Astrocyte (in vitro differentiated cells and primary cell): ENCODE results near the gene RBSN. TPM values are rescaled to one million over a fixed set of nuclear protein-coding genes. Genes with fewer than 3 reads are reported as not detected.
A peak's percentile ranks its signal among the peaks of the same experiment; 100 is the strongest.

Experiments used
- DNase-seq: peaks from one replicate; pipeline ENCODE4 v3.0.0-alpha.2; 2010; ENCODE audit warnings: low read depth
- FAIRE-seq: peaks from 2 replicates; lab custom pipeline; 2011; peaks lifted over from hg19 to GRCh38; lab: Jason Lieb, UNC
- H2AFZ ChIP-seq: 2 replicates; pipeline ENCODE4 v1.6.0; 2012; ENCODE audit warnings: low read depth, low read length, inconsistent platforms
- H3K27ac ChIP-seq: 2 replicates; pipeline ENCODE4 v1.5.1; 2011; ENCODE audit warnings: low read depth, low read length, inconsistent platforms
- H3K27me3 ChIP-seq: 2 replicates; pipeline ENCODE4 v1.6.0; 2011; ENCODE audit warnings: low read length, inconsistent platforms; ENCODE audit not compliant: insufficient read depth
- H3K36me3 ChIP-seq: 2 replicates; pipeline ENCODE4 v1.5.1; 2011; ENCODE audit warnings: low read length, inconsistent platforms; ENCODE audit not compliant: insufficient read depth
- H3K4me1 ChIP-seq: 2 replicates; pipeline ENCODE4 v1.5.1; 2011; ENCODE audit warnings: low read length, inconsistent platforms; ENCODE audit not compliant: insufficient read depth
- H3K4me2 ChIP-seq: 2 replicates; pipeline ENCODE4 v1.6.0; 2012; ENCODE audit warnings: low read length, inconsistent platforms
- H3K4me3 ChIP-seq: 2 replicates; pipeline ENCODE4 v1.5.1; 2011; ENCODE audit warnings: low read depth, mild to moderate bottlenecking, low read length, inconsistent platforms; ENCODE audit not compliant: insufficient read depth
- H3K79me2 ChIP-seq: 2 replicates; pipeline ENCODE4 v1.6.0; 2012; ENCODE audit warnings: mild to moderate bottlenecking, low read length, inconsistent platforms; ENCODE audit not compliant: insufficient read depth
- H3K9ac ChIP-seq: 2 replicates; pipeline ENCODE4 v1.6.0; 2012; ENCODE audit warnings: mild to moderate bottlenecking, low read length, inconsistent platforms
- H3K9me3 ChIP-seq: 2 replicates; pipeline ENCODE4 v1.5.1; 2012; ENCODE audit warnings: low read depth, mild to moderate bottlenecking, low read length, inconsistent platforms; ENCODE audit not compliant: insufficient read depth
- H4K20me1 ChIP-seq: 2 replicates; pipeline ENCODE4 v1.6.0; 2012; ENCODE audit warnings: low read length, inconsistent platforms; ENCODE audit not compliant: insufficient read depth
- H3K27ac Mint-ChIP-seq: one replicate; pipeline ENCODE4 v1.8.0; 2021; ENCODE audit warnings: mild to moderate bottlenecking, mixed read lengths; ENCODE audit not compliant: unreplicated experiment
- H3K27me3 Mint-ChIP-seq: one replicate; pipeline ENCODE4 v1.8.0; 2021; ENCODE audit warnings: low read depth, mixed read lengths; ENCODE audit not compliant: unreplicated experiment
- H3K36me3 Mint-ChIP-seq: one replicate; pipeline ENCODE4 v1.8.0; 2021; ENCODE audit warnings: low read depth, mixed read lengths; ENCODE audit not compliant: unreplicated experiment
- H3K4me1 Mint-ChIP-seq: one replicate; pipeline ENCODE4 v1.8.0; 2021; ENCODE audit warnings: low read depth, mixed read lengths; ENCODE audit not compliant: unreplicated experiment
- H3K4me3 Mint-ChIP-seq: one replicate; pipeline ENCODE4 v1.8.0; 2021; ENCODE audit warnings: mild to moderate bottlenecking, moderate library complexity, mixed read lengths; ENCODE audit not compliant: unreplicated experiment
- H3K9me3 Mint-ChIP-seq: one replicate; pipeline ENCODE4 v1.8.0; 2021; ENCODE audit warnings: mild to moderate bottlenecking, mixed read lengths; ENCODE audit not compliant: unreplicated experiment
- EZH2 ChIP-seq: IDR thresholded peaks from 2 replicates; pipeline ENCODE4 v1.6.1; 2012; ENCODE audit warnings: mild to moderate bottlenecking, low read length, inconsistent platforms; ENCODE audit not compliant: insufficient read depth
- total RNA-seq: library from RNA; stranded (reverse); gene quantifications from 2 replicates; pipeline ENCODE4 v1.2.1, GENCODE V29; 2021
- TF ChIP-seq, protein P1 (sequence below): IDR thresholded peaks from 2 replicates; pipeline ENCODE4 v1.5.1; 2011; ENCODE audit warnings: low read depth, mild to moderate bottlenecking, inconsistent platforms, low read length, moderate library complexity; ENCODE audit not compliant: insufficient read depth

RBSN gene
- total RNA-seq, 1 donor from 2014 or later: 20.3 TPM

DNA sequence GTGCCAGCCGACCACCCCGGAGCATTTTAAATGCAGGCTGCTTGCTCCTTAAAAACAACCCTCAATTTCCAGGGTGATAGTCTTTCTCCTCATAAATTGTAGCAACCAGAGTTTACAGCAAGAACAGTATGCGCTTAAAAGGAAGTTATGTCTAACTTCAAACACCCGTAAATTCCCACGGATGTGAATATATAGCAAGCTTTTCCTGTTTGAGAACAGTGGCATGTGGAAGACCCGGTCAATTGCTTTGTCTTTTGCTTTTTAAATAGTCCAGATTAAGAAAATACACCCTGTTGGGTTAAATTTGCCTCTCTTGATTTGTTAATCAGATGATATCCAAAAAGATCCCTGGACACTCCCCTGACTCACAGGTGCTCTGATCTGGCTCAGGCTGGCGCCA lies 54.6 kb downstream of the RBSN start:
- H3K4me1 Mint-ChIP-seq: peaks cover 8% of the 10 kb centered on the region
- H3K36me3 Mint-ChIP-seq: peaks cover 17% of the 10 kb centered on the region
- H3K27ac Mint-ChIP-seq: peak overlapping the region; percentile 47
- H3K27ac ChIP-seq: no peak overlapping the region
- H3K9me3 Mint-ChIP-seq: no peaks in the 10 kb centered on the region
- H3K4me3 ChIP-seq: no peak overlapping the region
- H3K4me3 Mint-ChIP-seq: no peak overlapping the region
- H3K9me3 ChIP-seq: no peaks in the 10 kb centered on the region
- peaks cover 73% of the 10 kb centered on the region for H3K36me3 ChIP-seq
- peaks cover under 1% of the 10 kb centered on the region for H3K79me2 ChIP-seq
- DNase-seq: no peak
- no peaks in the 10 kb centered on the region for H3K27me3 ChIP-seq
- TF ChIP-seq, protein P1, sequence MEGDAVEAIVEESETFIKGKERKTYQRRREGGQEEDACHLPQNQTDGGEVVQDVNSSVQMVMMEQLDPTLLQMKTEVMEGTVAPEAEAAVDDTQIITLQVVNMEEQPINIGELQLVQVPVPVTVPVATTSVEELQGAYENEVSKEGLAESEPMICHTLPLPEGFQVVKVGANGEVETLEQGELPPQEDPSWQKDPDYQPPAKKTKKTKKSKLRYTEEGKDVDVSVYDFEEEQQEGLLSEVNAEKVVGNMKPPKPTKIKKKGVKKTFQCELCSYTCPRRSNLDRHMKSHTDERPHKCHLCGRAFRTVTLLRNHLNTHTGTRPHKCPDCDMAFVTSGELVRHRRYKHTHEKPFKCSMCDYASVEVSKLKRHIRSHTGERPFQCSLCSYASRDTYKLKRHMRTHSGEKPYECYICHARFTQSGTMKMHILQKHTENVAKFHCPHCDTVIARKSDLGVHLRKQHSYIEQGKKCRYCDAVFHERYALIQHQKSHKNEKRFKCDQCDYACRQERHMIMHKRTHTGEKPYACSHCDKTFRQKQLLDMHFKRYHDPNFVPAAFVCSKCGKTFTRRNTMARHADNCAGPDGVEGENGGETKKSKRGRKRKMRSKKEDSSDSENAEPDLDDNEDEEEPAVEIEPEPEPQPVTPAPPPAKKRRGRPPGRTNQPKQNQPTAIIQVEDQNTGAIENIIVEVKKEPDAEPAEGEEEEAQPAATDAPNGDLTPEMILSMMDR: no peak
- no peak for TF ChIP-seq EZH2
- H3K4me1 ChIP-seq: peaks cover 6% of the 10 kb centered on the region
- peaks cover 28% of the 10 kb centered on the region for H4K20me1 ChIP-seq
- H3K27me3 Mint-ChIP-seq: no peaks in the 10 kb centered on the region
- FAIRE-seq: no peak
- H3K4me2 ChIP-seq: no peak overlapping the region
- H2AFZ ChIP-seq: no peak overlapping the region
- H3K9ac ChIP-seq: no peak overlapping the region

DNA sequence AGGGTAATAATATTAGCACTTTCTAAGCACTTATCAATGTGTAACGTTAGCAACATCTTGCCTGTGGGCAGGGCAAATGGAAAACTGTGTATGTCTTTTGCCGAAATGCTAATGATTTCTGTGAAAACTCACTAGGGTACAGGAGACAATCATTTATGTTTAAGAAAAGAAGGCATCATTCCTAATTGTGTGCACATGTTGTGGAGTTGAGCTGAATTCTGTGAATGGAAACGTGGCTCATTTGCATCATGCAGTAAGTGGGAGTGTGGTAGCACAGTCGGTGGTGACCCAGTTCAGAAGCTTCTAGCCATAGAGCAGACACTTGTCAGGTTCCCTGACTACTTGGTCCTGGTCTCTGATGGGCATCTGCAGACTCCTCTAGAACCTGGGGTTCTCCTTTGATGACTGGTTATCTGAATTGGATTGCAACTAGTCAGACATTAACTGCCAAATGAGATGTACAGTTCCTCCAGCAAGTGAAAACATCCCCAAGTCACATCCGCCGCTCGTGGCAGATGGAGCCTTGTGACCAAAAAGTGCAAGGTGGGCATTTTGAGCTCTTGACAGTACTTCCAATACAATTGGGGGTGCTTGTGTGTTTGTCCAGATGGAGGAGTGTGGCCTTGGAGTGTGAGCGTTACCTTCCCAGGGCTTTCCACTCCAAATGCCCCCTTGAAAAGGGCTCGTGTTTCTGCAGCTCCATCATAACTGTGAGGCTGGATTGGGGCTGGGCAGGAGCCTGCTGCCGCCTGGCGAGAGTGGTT lies 55.4 kb downstream of the RBSN start:
- Mint-ChIP-seq H3K36me3 (peaks cover 17% of the 10 kb centered on the region), H3K9me3 (no peaks in the 10 kb centered on the region), H3K4me3 (no peak overlapping the region), H3K27ac (no peak overlapping the region), H3K4me1 (peaks cover 8% of the 10 kb centered on the region), H3K27me3 (no peaks in the 10 kb centered on the region)
- no peak overlapping the region for H3K9ac ChIP-seq
- FAIRE-seq (no peak), DNase-seq (no peak)
- H3K4me1 ChIP-seq: peaks cover 6% of the 10 kb centered on the region
- peaks cover 68% of the 10 kb centered on the region for H3K36me3 ChIP-seq
- H3K27me3 ChIP-seq: no peaks in the 10 kb centered on the region
- no peak overlapping the region for H3K4me3 ChIP-seq
- no peak overlapping the region for H3K27ac ChIP-seq
- H4K20me1 ChIP-seq: peaks cover 25% of the 10 kb centered on the region
- no peaks in the 10 kb centered on the region for H3K79me2 ChIP-seq
- no peaks in the 10 kb centered on the region for H3K9me3 ChIP-seq
- no peak overlapping the region for H3K4me2 ChIP-seq
- no peak overlapping the region for H2AFZ ChIP-seq
- no peak for TF ChIP-seq EZH2
- TF ChIP-seq, protein P1: no peak

DNA sequence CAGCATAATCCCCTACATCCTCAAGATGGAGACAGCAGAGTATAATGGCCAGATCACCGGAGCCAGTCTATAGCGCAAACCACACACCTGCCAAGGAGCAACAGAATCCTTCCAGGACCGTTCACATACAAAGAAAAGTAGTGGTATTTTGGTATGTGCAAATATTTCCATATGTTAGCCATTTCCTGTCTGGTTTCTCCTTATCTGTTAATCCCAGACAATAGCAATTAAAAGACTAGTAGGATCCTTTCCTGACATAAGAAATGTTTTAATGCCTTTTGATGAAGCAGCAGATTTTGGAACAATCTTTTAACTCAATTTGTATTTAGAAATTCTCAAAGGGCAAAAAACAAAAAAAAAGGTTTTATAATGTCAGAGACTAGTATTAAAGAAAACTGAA lies 56.0 kb downstream of the RBSN start:
- TF ChIP-seq, protein P1: no peak
- no peak for TF ChIP-seq EZH2
- peaks cover 8% of the 10 kb centered on the region for H3K4me1 Mint-ChIP-seq
- H3K4me3 ChIP-seq: no peak overlapping the region
- H3K9ac ChIP-seq: no peak overlapping the region
- no peaks in the 10 kb centered on the region for H3K27me3 ChIP-seq
- H3K27ac ChIP-seq: no peak overlapping the region
- no peaks in the 10 kb centered on the region for H3K27me3 Mint-ChIP-seq
- peak overlapping the region; percentile 22 for H3K4me2 ChIP-seq
- H3K36me3 ChIP-seq: peaks cover 65% of the 10 kb centered on the region
- DNase-seq: peak; percentile 59
- H3K27ac Mint-ChIP-seq: no peak overlapping the region
- H2AFZ ChIP-seq: no peak overlapping the region
- peaks cover 20% of the 10 kb centered on the region for H3K36me3 Mint-ChIP-seq
- H3K79me2 ChIP-seq: no peaks in the 10 kb centered on the region
- no peak overlapping the region for H3K4me3 Mint-ChIP-seq
- no peaks in the 10 kb centered on the region for H3K9me3 Mint-ChIP-seq
- H4K20me1 ChIP-seq: peaks cover 25% of the 10 kb centered on the region
- H3K4me1 ChIP-seq: peaks cover 6% of the 10 kb centered on the region
- FAIRE-seq: no peak
- H3K9me3 ChIP-seq: no peaks in the 10 kb centered on the region
